GM12874 (cell line): ENCODE data around the gene AHNAK.

ENCODE experiments used
- CTCF ChIP-seq: IDR thresholded peaks from 2 replicates; pipeline ENCODE4 v1.5.1; 2011; ENCODE audit warnings: low read depth, mild to moderate bottlenecking, control low read depth, low read length, moderate library complexity; ENCODE audit not compliant: insufficient read depth

The AHNAK gene

GRCh38 chr11:62388999-62389398 lies 157.6 kb downstream of the AHNAK start:
- no peak for TF ChIP-seq CTCF

DNA sequence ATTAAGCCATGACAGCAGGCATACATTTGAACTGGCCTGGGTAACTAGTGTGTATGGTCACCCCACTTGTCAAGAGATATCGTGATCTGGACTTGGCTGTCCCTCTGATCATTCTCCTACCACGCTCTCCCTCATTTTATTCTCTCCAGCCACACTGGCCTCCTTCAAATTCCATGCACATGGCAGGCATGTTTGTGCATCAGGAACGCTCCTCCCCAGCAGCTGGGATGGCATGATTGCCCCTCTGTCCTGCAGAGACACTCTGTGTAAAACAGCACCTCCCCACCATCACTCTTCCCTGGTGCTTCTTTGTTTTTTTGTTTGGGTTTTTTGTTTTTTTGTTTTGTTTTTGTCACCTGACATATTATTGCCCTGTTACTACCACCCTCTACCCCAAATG lies 159.2 kb downstream of the AHNAK start:
- TF ChIP-seq CTCF: no peak

- TF ChIP-seq CTCF: no peak
Observed at GRCh38 chr11:62383822-62384221, 162.8 kb downstream of the AHNAK start.
